HG03460 (cell line): ENCODE measurements around the gene BANP.
"Not testable (repeated sequence)": the region's sequence is repeated elsewhere in the genome, so short reads cannot be mapped to it uniquely, and the experiment has no call there.

Experiments used
- ATAC-seq: cut with Tn5 transposase; IDR thresholded peaks from one replicate; pipeline ENCODE4 v1.9.1; 2021; ENCODE audit not compliant: unreplicated experiment

The BANP gene

DNA sequence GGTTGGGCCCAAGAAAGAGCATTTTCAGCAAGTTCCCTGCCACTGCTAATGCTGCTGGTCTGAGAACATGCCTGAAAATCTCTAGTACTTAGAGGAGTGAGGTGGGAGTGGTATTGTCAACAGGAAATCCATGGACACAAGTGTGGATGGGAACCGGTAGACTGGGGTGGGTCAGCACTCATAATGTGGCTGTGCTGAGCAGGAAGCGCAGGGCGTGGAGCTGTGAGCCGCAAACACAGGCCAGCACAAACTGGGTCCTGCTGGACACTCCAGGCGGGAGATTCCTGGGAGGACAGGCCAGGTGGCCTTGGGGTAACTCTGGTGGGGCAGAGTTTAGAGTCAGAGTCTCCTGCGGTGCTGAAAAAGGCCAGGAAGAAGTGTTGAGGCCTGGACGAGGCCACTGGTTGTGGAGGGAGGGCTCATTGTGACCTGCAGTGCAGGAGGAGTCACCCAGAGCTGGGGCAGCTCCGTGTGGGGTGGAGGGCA is 62.6 kb downstream of the BANP start:
- no peak for ATAC-seq

- ATAC-seq = no peak
These were observed 63.1 kb downstream of the BANP start for GRCh38 chr16:88014252-88014781.

DNA sequence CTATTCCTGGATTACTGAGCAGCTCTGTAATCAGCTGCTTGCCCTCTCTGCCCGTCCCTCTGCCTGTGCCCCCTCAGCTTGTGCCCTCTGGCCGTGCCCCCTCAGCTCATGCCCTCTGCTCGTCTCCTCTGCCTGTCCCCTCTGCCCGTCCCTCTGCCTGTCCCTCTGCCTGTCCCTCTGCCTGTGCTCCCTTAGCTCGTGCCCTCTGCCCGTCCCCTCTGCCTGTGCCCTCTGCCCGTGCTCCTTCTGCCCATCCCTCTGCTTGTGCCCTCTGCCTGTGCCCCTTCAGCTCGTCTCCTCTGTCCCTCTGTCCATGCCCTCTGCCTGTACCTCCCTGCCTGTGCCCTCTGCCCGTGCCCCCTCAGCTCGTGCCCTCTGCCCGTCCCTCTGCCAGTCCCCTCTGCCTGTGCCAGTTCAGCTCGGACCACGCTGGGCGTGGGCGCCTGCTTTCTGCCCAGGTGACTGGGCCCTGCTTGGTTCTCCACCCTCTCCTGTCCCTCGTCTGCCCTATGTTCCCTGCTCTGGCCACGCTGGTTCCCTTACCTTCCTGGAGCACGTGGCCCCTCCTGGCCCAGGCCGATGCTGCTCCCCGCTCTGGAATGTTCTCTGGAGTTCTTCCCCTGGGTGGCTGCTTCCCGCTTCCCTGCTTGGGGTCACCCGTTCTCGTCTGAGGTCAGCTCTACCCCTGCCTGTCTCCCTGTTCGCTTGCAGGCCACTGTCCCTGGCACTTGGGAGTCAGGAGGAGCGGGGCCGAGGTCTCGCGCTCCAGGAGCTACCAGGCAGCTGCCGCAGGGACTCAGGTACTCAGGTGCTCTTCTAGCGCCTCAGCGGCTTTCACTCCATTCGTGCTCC is 63.9 kb downstream of the BANP start:
- no peak for ATAC-seq

GRCh38 chr16:88015806-88016140 is 64.5 kb downstream of the BANP start:
- ATAC-seq = no peak

DNA sequence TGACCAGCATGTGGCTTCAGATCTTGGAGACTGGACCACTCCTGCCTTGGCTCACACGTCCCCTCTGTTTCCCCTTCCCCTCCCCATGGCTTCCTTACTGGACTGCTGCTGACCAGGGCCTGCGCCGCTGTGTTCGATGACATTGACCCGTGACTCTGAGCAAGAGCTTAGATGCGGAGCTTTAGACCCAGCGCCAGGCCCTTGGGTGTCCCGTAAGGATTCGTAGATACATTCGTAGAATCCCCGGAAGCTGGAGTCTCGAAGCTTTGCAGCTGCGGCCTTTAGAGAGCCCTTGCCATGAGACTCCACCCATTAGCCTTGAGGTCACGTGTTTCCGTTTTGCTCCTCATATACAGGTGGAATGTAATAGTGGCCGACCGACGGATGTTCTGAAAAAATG is 65.2 kb downstream of the BANP start:
- ATAC-seq = not testable (repeated sequence)

DNA sequence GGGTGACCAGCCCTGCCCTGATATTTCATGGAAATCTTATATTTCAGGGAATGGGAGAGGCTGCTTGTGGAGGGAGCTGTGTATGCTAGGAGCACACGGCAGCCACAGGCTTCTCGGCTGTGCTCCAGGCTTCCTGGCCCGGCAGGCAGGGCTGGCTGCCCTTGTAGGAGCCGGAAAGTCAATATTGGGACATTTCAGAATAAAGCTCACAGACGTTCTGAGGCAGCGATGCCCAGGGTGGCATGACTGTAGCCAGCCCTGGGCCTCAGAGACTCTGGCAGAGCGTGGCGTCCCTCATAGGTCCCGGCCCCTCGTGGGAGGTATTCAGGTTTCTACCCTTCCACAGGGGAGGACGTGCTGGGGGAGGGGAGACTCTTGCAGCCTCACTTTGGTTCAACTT is 65.7 kb downstream of the BANP start:
- no peak for ATAC-seq

DNA sequence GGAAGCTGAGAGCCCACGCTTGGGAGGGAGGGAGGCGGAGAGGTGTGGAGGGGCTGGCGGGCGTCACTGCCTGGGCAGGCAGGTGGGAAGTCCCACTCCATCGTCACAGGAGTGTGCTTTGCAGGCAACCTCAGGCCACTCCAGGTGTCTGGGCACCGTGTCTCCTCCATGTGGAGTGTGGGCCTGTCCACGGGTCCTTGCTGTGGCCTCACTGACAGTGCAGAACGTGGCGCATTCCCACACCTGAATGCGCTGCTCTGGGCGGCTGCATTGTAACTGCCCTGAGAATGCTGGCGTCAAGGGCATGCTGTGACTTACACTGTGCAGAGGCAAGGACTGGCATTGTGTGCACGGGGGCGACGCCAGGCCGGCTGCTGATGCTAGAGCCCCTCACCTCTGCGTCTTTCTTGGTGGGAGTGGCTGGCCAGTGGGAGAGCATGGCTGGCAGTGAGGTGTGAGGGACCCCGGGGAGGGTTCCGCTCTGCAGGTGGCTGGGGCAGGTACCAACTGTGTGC is 66.4 kb downstream of the BANP start:
- ATAC-seq = no peak

GRCh38 chr16:88018382-88018781 is 67.1 kb downstream of the BANP start:
- not testable (repeated sequence) for ATAC-seq

GRCh38 chr16:88019041-88019820 is 68.0 kb downstream of the BANP start:
- ATAC-seq = not testable (repeated sequence)

- ATAC-seq = no peak
These were observed 68.7 kb downstream of the BANP start for GRCh38 chr16:88019821-88020515.

- no peak for ATAC-seq
These were observed 69.3 kb downstream of the BANP start for GRCh38 chr16:88020516-88020885.

- not testable (repeated sequence) for ATAC-seq
These were observed 70.1 kb downstream of the BANP start for GRCh38 chr16:88021041-88021970.

GRCh38 chr16:88022076-88023042 is 71.1 kb downstream of the BANP start:
- ATAC-seq = no peak

GRCh38 chr16:88023366-88023765 is 72.1 kb downstream of the BANP start:
- ATAC-seq = no peak

DNA sequence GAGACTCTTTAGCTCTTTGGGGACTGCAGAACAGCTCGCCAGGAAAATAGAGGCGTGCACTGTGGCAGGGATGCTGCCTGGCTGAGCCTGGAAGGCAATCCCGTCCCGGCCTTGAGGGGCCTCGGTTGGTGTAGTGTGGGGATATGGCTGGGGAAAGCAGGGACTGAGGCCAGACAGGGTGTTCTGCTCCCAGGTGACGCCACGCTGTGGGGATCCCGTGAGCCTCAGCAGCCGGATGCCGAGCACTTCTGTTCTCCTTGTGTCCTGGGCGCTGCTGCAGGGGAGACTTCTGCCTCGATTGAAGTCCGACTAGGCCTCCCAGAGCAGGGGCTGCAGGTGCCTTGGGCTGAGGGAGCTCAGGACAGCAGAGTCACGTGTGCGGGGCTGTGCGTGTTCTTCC is 72.6 kb downstream of the BANP start:
- no peak for ATAC-seq

- not testable (repeated sequence) for ATAC-seq
These were observed 73.4 kb downstream of the BANP start for GRCh38 chr16:88024491-88025085.

DNA sequence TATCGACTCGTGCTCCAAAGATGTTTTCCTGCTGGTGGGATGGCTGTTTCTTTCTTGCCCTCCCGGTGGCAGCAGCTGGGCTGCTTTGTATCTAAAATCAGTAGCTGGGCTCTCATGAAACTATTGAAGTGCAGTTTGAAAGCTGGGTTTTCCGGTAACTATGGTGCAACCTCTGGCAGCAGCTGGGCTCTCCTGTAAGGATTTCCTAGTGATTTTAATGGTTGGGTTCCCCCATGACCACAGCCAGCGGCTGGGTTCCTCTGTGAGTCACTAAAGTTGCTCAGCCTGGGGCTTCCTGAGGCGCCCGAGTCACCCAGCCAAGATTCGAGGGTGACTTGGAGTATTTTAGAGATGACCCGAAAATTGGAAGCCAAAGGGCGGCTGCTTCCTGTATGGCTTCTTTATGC is 73.9 kb downstream of the BANP start:
- not testable (repeated sequence) for ATAC-seq

- ATAC-seq = not testable (repeated sequence)
These were observed 74.8 kb downstream of the BANP start for GRCh38 chr16:88025828-88026555.
